Measurements from ENCODE around the gene RIC1. TPM values are rescaled to one million over a fixed set of nuclear protein-coding genes. Genes with fewer than 3 reads are reported as not detected.
"Not testable (repeated sequence)": the region's sequence is repeated elsewhere in the genome, so short reads cannot be mapped to it uniquely, and the experiment has no call there.

RIC1 gene
- total RNA-seq, 1 experiment from 2014 or later = 18.6 TPM

- no peaks in the 10 kb centered on the region for H3K27me3 Mint-ChIP-seq (ENCODE audit: insufficient read depth, unreplicated experiment)
- no peaks in the 10 kb centered on the region for H3K27me3 ChIP-seq (replicated peaks; ENCODE audit: control insufficient read depth, insufficient read depth, low read length)
- no peaks in the 10 kb centered on the region for H3K9me3 ChIP-seq
- H3K4me1 ChIP-seq = peaks cover 22% of the 10 kb centered on the region
- ChIA-PET CTCF (interaction anchor here (0.6 to 1.5 kb wide), 8 partner anchors 34 to 508 kb away, joined by 3 to 10 read pairs (median 6); partner anchors contain the start of gene ERMP1), POLR2A (no interaction called here)
- intact Hi-C loops (cut with micrococcal nuclease; ENCODE audit: unreplicated experiment) = no loop called here
- no peak overlapping the region for H3K4me3 ChIP-seq (ENCODE audit: low read depth, low read length)
- no peaks in the 10 kb centered on the region for H3K36me3 ChIP-seq (ENCODE audit: control insufficient read depth, insufficient read depth, low read length)
- no peak for DNase-seq
- H3K4me3 Mint-ChIP-seq (ENCODE audit: unreplicated experiment) = no peak overlapping the region
- H3K9me3 Mint-ChIP-seq (ENCODE audit: unreplicated experiment) = no peaks in the 10 kb centered on the region
- TF ChIP-seq CTCF (IDR thresholded peaks at IDR 0.05; ENCODE audit: insufficient read depth in 1 of 2, low read depth in 1 of 2, low read length in 1 of 2, severe bottlenecking in 1 of 2, unreplicated experiment in 1 of 2) = no peak
- BruUV-seq (replicated peaks) = no TSS peak
- no peak overlapping the region for H3K27ac Mint-ChIP-seq (ENCODE audit: unreplicated experiment)
- H3K36me3 Mint-ChIP-seq (ENCODE audit: insufficient read depth, unreplicated experiment) = peaks cover 29% of the 10 kb centered on the region
- H3K4me1 Mint-ChIP-seq (ENCODE audit: low read depth, unreplicated experiment) = peaks cover 9% of the 10 kb centered on the region
Observed at GRCh38 chr9:5798581-5798980, 169.7 kb downstream of the RIC1 start.

GRCh38 chr9:5799314-5799713 lies 170.4 kb downstream of the RIC1 start:
- H3K27ac Mint-ChIP-seq (ENCODE audit: unreplicated experiment) = no peak overlapping the region
- peaks cover 29% of the 10 kb centered on the region for H3K36me3 Mint-ChIP-seq (ENCODE audit: insufficient read depth, unreplicated experiment)
- Histone ChIP-seq H3K36me3 (ENCODE audit: control insufficient read depth, insufficient read depth, low read length) (no peaks in the 10 kb centered on the region; the same call in 1 of the 2 replicates), H3K4me1 (peaks cover 22% of the 10 kb centered on the region), H3K9me3 (no peaks in the 10 kb centered on the region), H3K4me3 (ENCODE audit: low read depth, low read length) (no peak overlapping the region), H3K27me3 (replicated peaks; ENCODE audit: control insufficient read depth, insufficient read depth, low read length) (no peaks in the 10 kb centered on the region)
- H3K27me3 Mint-ChIP-seq (ENCODE audit: insufficient read depth, unreplicated experiment) = no peaks in the 10 kb centered on the region
- DNase-seq = peak in 1 of 2 experiments; percentile 33
- POLR2A ChIA-PET = no interaction called here
- no TSS peak for BruUV-seq (replicated peaks)
- peaks cover 9% of the 10 kb centered on the region for H3K4me1 Mint-ChIP-seq (ENCODE audit: low read depth, unreplicated experiment)
- CTCF ChIA-PET = interaction anchor here (0.6 to 1.5 kb wide), 8 partner anchors 34 to 507 kb away, joined by 3 to 10 read pairs (median 6); partner anchors contain the start of gene ERMP1
- no peaks in the 10 kb centered on the region for H3K9me3 Mint-ChIP-seq (ENCODE audit: unreplicated experiment)
- intact Hi-C loops (cut with micrococcal nuclease; ENCODE audit: unreplicated experiment) = loop anchor here (1.0 kb wide), 1 partner anchor 255 kb away; no protein-coding TSS in a partner anchor
- no peak overlapping the region for H3K4me3 Mint-ChIP-seq (ENCODE audit: unreplicated experiment)
- TF ChIP-seq CTCF (IDR thresholded peaks at IDR 0.05; ENCODE audit: insufficient read depth in 1 of 2, low read depth in 1 of 2, low read length in 1 of 2, severe bottlenecking in 1 of 2, unreplicated experiment in 1 of 2) = peak; percentile 53 to 70

GRCh38 chr9:5800378-5800777 lies 171.5 kb downstream of the RIC1 start:
- peaks cover 22% of the 10 kb centered on the region for H3K4me1 ChIP-seq
- H3K9me3 Mint-ChIP-seq (ENCODE audit: unreplicated experiment); H3K36me3 ChIP-seq (ENCODE audit: control insufficient read depth, insufficient read depth, low read length); H3K9me3 ChIP-seq; BruUV-seq (replicated peaks); H3K27ac Mint-ChIP-seq (ENCODE audit: unreplicated experiment); H3K27me3 ChIP-seq (replicated peaks; ENCODE audit: control insufficient read depth, insufficient read depth, low read length); H3K4me1 Mint-ChIP-seq (ENCODE audit: low read depth, unreplicated experiment); H3K27me3 Mint-ChIP-seq (ENCODE audit: insufficient read depth, unreplicated experiment); H3K4me3 ChIP-seq (ENCODE audit: low read depth, low read length); intact Hi-C loops (cut with micrococcal nuclease; ENCODE audit: unreplicated experiment); H3K4me3 Mint-ChIP-seq (ENCODE audit: unreplicated experiment); DNase-seq: not testable (repeated sequence)
- ChIA-PET CTCF (interaction anchor here (0.5 to 1.1 kb wide), 3 partner anchors 31 to 98 kb away, joined by 3 to 5 read pairs (median 3); no protein-coding TSS in a partner anchor), POLR2A (interaction anchor here (0.9 kb wide), 1 partner anchor 208 kb away, joined by 3 read pairs; a partner anchor contains a TSS)
- peaks cover 23% of the 10 kb centered on the region for H3K36me3 Mint-ChIP-seq (ENCODE audit: insufficient read depth, unreplicated experiment)

Data from Caco-2 (cell line).